Cardiac muscle cell (in vitro differentiated cells and primary cell): ENCODE data around the gene SEZ6L. TPM values are rescaled to one million over a fixed set of nuclear protein-coding genes. Genes with fewer than 3 reads are reported as not detected.

ENCODE experiments used
- DNase-seq, 2 donors: peaks; one replicate each; pipeline versions ENCODE4 v3.0.0 to v3.0.0-alpha.2; 2010 to 2017; ENCODE audit warnings: low read depth in 1 of 2, low spot score in 1 of 2
- H3K27ac ChIP-seq: fragments of 200-600 bp; sonication (generic); 2 replicates; pipeline ENCODE4 v1.5.1; 2016
- H3K27me3 ChIP-seq: fragments of 200-600 bp; sonication (generic); 2 replicates; pipeline ENCODE4 v1.6.0; 2016; ENCODE audit warnings: control low read depth
- H3K36me3 ChIP-seq: fragments of 200-600 bp; sonication (generic); 2 replicates; pipeline ENCODE4 v1.5.1; 2016; ENCODE audit warnings: control low read depth
- H3K4me1 ChIP-seq: fragments of 200-600 bp; sonication (generic); 2 replicates; pipeline ENCODE4 v1.8.1; 2017; ENCODE audit warnings: low read depth, mild to moderate bottlenecking, mixed run types
- H3K4me3 ChIP-seq: fragments of 200-600 bp; sonication (generic); 2 replicates; pipeline ENCODE4 v1.5.1; 2016; ENCODE audit warnings: mild to moderate bottlenecking
- H3K9me3 ChIP-seq: fragments of 200-600 bp; sonication (generic); 2 replicates; pipeline ENCODE4 v1.5.1; 2017; ENCODE audit warnings: low read depth, mild to moderate bottlenecking, control low read depth
- polyA plus RNA-seq: library from polyadenylated mRNA; unstranded; fragments of >200 nt; fragmentation: Nextera tagmentation; extraction: Ambion mirVana; gene quantifications from 2 replicates; pipeline ENCODE4 v1.2.1, GENCODE V29; 2016
- total RNA-seq: library from RNA; depleted of rRNA; stranded (reverse); fragments of >200 nt; gene quantifications from 2 replicates; pipeline ENCODE4 v1.2.3, GENCODE V29; 2016
- TF ChIP-seq, protein P1 (sequence below): IDR thresholded peaks from 2 replicates; pipeline ENCODE4 v1.5.1; 2012; ENCODE audit warnings: low read depth, mild to moderate bottlenecking, low read length

SEZ6L gene
- total and polyA plus RNA-seq, 2 experiments from 2014 or later, result 0.12 TPM; not detected in 1

DNA sequence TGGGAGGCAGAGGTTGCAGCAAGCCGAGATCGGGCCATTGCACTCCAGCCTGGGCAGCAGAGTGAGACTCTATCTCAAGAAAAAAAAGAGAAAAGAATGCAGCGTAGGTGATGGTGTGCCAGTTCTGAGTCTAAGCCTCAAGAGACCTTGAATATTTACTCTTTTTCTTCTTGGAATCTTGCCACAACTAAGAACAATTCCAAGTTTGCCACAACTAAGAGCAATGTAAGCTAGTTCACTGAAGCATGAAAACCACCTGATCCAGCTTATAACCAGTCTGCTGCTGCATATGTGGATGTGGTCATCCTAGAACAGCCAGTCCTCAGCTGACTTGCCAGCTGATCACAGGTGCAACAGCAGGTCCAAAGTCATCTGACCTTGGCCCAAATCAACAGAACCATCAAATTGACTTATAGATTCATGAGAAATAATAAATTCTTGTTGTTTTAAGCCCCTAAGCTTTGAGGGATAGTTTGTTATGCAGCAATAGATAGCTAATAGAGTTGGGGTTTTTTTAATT lies 25.4 kb upstream of the SEZ6L start:
- TF ChIP-seq, protein P1, sequence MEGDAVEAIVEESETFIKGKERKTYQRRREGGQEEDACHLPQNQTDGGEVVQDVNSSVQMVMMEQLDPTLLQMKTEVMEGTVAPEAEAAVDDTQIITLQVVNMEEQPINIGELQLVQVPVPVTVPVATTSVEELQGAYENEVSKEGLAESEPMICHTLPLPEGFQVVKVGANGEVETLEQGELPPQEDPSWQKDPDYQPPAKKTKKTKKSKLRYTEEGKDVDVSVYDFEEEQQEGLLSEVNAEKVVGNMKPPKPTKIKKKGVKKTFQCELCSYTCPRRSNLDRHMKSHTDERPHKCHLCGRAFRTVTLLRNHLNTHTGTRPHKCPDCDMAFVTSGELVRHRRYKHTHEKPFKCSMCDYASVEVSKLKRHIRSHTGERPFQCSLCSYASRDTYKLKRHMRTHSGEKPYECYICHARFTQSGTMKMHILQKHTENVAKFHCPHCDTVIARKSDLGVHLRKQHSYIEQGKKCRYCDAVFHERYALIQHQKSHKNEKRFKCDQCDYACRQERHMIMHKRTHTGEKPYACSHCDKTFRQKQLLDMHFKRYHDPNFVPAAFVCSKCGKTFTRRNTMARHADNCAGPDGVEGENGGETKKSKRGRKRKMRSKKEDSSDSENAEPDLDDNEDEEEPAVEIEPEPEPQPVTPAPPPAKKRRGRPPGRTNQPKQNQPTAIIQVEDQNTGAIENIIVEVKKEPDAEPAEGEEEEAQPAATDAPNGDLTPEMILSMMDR, result no peak

DNA sequence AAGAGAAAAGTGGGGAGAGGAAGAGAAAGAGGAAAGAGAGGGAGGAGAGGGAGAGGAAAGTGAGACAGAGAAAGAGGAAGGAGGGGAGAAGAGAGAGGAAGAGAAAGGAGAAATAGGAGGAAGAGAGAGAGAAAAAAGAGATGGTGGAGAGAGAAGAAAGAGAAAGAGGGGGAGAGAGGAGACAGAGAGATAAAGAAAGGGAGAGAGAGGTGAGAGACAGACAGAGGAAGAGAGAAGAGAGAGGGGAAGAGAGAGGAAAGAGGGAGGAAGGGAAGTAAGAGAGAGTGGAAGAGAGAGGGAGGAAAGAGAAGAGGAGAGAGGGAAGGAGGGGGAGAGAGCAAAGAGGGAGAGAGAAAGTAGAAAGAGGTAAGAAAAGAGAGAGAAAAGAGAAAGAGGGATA lies 9.4 kb upstream of the SEZ6L start:
- Histone ChIP-seq H3K27ac (no peak overlapping the region), H3K4me3 (no peak overlapping the region), H3K4me1 (no peaks in the 10 kb centered on the region), H3K36me3 (no peaks in the 10 kb centered on the region), H3K27me3 (peaks cover 14% of the 10 kb centered on the region), H3K9me3 (no peaks in the 10 kb centered on the region)
- TF ChIP-seq, protein P1, result no peak
- no peak for DNase-seq

More for the DNA sequence above, 25.4 kb upstream of the SEZ6L start:
- Histone ChIP-seq H3K27ac (no peak overlapping the region), H3K27me3 (peaks cover 3% of the 10 kb centered on the region), H3K9me3 (no peaks in the 10 kb centered on the region), H3K4me3 (no peak overlapping the region), H3K4me1 (no peaks in the 10 kb centered on the region), H3K36me3 (no peaks in the 10 kb centered on the region)
- DNase-seq, result no peak

DNA sequence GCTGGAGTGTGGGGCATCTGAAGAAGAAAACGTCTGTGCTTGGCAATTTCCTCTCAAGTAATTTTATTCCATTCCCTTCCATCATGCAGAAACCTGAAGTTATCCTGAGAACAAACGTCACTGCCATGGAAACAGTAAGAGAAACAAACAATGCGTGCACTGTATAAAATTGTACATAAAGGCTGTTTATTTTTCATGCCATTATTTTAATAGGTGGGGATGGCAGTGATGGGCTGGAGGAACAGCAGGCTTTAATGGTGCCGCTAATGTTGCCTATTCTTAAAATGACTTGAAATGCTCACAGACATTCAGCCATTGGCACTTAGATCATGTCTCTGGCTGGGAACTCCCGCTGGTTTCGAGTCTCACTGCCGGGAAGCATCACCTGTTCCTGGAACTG lies 7.5 kb upstream of the SEZ6L start:
- Histone ChIP-seq H3K27ac (no peak overlapping the region), H3K36me3 (no peaks in the 10 kb centered on the region), H3K4me3 (no peak overlapping the region), H3K4me1 (no peaks in the 10 kb centered on the region), H3K9me3 (no peaks in the 10 kb centered on the region), H3K27me3 (peaks cover 21% of the 10 kb centered on the region)
- TF ChIP-seq, protein P1, result no peak
- DNase-seq, result no peak

DNA sequence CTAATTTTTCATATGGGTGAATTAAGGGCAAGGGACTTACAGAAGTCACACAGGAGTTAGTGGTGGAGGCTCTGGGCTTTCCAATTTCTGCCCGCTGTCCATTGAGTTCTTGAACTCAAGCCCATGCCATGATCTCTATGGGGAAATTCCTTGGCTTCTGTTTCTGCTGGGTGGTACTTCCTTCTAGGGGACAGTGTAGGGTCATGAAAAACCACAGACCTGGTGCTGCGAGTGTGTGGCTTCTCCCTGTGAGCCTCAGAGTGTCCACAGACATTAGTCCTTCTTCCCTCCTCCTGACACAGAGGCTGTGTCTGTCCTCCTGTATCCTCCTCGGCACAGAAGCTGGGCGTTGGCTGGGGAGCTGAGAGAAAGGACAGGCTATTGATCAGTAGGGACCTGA lies 6.3 kb upstream of the SEZ6L start:
- Histone ChIP-seq H3K36me3 (no peaks in the 10 kb centered on the region), H3K27me3 (peaks cover 21% of the 10 kb centered on the region), H3K4me1 (no peaks in the 10 kb centered on the region), H3K4me3 (no peak overlapping the region), H3K27ac (no peak overlapping the region), H3K9me3 (no peaks in the 10 kb centered on the region)
- DNase-seq, result no peak
- TF ChIP-seq, protein P1, result no peak

- H3K9me3 ChIP-seq, result no peaks in the 10 kb centered on the region
Observed at GRCh38 chr22:26164174-26164573, 5.1 kb upstream of the SEZ6L start.

More at GRCh38 chr22:26164174-26164573, 5.1 kb upstream of the SEZ6L start:
- H3K4me3 ChIP-seq, result no peak overlapping the region
- H3K4me1 ChIP-seq, result no peaks in the 10 kb centered on the region
- TF ChIP-seq, protein P1, result no peak
- DNase-seq, result no peak
- peaks cover 31% of the 10 kb centered on the region for H3K27me3 ChIP-seq
- H3K36me3 ChIP-seq, result no peaks in the 10 kb centered on the region
- no peak overlapping the region for H3K27ac ChIP-seq
